SK-MEL-5 (cell line): ENCODE results near the gene CNTNAP2. TPM values are rescaled to one million over a fixed set of nuclear protein-coding genes. Genes with fewer than 3 reads are reported as not detected.
"Not testable (repeated sequence)": the region's sequence is repeated elsewhere in the genome, so short reads cannot be mapped to it uniquely, and the experiment has no call there.

Experiments
- DNase-seq: peaks from one replicate; pipeline ENCODE4 v3.0.0-alpha.2; 2016; ENCODE audit warnings: low read depth, low spot score
- in situ Hi-C: cut with HindIII; loops from 2 replicates; pipeline ENCODE4 v1.10.0; 2016; ENCODE audit warnings: low sequenced_read_pairs, high pct_unique_total_duplicates, low pct_unique_long_range_greater_than_20kb
- small RNA-seq, 2 experiments: library from RNA; depleted of rRNA; stranded (forward); fragments of <200 nt; gene quantifications; one replicate each; pipeline ENCODE3, GENCODE V24; 2014
- total RNA-seq: library from RNA; depleted of rRNA; stranded (reverse); fragments of >200 nt; shearing (Covaris generic); gene quantifications from 2 replicates; pipeline ENCODE4 v1.2.3, GENCODE V29; 2014

CNTNAP2 gene
- total RNA-seq, 1 experiment from 2014 or later = not detected

DNA sequence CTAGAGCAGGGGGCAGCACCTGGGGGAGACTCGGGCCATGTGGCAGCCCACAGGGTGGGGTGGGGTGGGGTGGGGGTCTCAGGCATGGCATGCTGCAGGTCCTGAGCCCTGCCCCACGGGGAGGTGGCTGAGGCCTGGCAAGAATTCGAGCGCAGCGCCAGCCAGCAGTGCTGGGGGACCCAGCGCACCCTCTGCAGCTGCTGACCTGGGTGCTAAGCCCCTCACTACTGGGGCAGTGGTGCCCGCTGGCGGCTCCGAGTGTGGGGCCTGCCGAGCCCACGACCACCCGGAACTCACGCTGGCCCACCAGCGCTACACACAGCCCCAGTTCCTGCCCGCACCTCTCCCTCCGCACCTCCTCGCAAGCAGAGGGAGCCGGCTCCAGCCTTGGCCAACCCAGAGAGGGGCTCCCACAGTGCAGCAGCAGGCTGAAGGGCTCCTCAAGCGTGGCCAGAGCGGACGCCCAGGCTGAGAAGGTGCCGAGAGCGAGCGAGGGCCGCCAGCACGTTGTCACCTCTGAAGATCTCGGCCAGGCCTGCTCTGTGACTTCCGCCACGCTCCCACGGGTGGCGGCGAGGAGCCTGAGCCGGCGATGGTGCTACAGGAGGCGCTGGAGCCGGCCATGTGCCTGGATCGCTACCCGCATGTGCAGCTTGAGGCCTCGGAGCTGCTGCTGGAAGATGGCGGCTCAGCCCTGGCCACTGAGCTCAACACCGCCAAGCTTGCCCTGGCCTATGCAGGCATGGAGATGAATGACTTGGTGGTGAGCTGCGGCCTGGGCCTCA is 2328.9 kb downstream of the CNTNAP2 start:
- DNase-seq = no peak
- in situ Hi-C loops = no loop called here

DNA sequence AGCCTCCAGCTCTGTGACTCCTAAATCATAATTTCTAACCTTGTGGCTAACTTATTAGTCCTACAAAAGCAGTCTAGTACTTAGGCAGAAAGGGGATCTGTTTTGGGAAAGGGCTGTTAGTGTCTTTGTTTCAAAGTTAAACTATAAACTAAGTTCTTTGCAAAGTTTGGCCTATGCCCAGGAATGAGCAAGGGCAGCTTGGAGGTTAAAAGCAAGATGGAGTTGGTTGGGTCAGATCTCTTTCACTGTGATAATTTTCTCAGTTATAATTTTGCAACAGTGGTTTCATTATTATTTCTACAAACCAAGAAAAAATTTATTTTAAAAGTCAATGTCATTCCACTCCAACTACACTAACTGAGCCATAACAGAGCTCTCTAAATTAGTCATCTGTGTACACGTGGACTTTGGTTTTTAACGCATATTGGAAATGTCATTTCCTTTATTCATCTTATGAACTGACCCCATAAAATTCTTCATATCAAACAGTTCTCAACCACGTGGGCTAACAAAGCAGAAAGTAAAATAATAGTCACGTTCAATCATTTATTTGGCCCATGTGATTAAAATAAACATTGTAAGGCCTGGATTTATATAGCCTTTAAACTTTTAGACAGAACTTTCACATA is 2330.7 kb downstream of the CNTNAP2 start:
- DNase-seq = no peak
- in situ Hi-C loops = no loop called here

DNA sequence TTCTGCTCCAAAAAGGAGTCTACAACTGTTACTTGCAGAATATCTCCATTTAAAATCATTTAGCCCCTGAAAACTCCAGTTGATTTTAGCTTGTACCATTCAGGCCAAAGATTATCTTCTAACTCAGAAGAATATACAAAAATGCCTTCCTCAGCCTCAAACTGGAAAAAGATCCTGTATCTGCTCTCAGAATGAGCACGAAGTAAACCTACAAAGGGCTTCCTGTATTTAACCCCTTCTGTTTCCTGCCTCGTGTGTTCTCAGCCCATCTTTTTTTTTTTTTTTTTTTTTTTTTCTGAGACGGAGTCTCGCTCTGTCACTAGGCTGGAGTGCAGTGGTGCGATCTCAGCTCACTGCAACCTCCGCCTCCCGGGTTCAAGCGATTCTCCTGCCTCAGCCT is 2334.9 kb downstream of the CNTNAP2 start:
- in situ Hi-C loops, DNase-seq: not testable (repeated sequence)

DNA sequence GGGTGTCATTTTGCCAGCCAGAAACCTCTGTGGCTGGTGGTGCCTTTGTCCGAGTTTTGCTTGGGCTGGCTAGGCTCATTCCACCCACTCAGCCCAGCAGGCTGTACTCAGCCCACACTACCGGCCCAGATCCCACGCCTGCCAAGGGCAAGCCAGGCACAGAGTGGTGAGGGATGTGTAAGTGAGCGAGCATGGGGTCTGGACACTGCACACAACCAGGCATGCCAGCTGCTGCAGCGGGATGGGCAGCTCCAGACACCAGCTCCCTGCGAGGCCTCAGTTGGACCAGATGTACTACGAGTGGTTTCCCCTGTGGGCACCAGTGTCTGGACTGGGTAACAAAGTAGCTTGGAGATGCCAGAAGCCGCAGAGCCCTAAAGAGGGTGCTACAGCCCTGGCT is 2339.8 kb downstream of the CNTNAP2 start:
- no peak for DNase-seq
- in situ Hi-C loops = no loop called here

DNA sequence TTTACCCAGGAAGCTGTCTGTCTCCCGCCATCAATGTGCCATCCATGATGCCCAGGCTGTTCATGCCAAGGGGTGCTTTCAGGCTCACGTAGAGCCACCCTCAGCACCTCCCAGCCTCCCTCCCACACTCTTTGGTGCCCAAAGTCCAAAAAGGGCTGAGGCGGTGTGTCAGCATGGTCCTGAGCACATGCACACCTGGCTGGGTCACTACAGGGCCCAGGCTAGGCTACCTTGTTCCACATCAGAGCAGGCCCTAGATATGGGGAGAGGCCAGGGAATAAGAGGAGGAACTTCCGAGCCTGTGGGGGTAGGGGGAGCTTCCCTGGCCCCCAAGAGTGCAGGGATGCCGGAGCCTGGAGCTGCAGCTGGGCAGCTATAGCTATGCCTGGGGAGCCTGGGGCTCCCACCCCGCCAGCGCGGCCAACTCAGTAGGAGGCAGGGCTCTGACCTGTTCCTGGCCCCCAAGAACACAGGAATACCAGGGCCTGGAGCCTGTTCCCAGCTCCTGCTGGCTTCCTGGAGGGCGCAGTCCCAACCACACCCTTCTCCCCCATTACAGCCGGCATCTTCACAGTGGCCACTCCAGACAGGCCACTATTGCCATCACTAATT is 2340.8 kb downstream of the CNTNAP2 start:
- no peak for DNase-seq
- in situ Hi-C loops = no loop called here

- in situ Hi-C loops = no loop called here
- DNase-seq = no peak
Measured at GRCh38 chr7:148458263-148458662, 2341.7 kb downstream of the CNTNAP2 start.

DNA sequence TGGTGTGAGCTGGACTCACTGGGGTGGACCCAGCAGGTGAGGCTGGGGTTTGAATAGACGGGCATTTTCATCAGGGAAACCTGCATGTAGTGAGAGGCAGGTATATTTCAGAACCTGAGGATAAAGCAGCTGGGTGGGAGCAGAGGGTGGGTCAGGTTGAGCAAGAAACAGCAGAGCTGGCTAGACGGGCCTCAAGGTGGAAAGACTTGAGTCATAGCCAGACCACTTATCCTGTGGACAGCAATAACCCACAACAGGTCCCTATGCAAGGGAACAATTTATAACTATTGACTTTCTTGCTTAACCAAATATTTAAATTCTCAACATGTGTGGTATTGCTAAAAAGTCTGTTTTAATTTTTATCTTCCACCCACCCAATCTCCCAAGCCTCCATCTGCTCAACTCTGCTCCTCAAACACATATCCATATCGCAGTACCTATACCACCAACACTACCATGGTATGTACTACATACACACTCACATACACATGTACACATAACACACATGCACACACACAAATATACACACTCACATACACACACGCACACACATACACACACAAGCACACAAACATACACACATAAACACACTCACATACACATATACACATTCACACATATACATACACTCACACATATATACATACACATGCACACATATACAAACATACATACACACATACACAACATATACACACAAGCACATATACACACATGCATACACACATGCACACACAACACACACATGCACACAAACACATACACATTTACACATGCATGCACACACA is 2345.0 kb downstream of the CNTNAP2 start:
- in situ Hi-C loops = no loop called here
- no peak for DNase-seq

DNA sequence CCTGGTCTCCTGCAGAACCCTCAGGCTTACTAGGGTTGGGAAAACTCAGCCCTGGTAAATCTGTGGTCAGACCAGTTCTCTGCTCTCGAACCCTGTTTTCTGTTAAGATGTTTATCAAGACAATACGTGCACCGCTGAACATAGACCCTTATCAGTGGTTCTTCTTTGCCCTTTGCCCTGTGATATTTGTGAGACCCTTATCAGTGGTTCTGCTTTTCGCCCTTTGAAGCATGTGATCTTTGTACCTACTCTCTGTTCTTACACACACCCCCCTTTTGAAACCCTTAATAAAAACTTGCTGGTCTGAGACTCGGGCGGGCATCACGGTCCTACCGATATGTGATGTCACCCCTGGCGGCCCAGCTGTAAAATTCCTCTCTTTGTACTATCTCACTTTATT is 2346.2 kb downstream of the CNTNAP2 start:
- in situ Hi-C loops = not testable (repeated sequence)

GRCh38 chr7:148463210-148463609 is 2346.6 kb downstream of the CNTNAP2 start:
- DNase-seq = no peak
- in situ Hi-C loops = no loop called here

More for the DNA sequence above, 2346.2 kb downstream of the CNTNAP2 start:
- not testable (repeated sequence) for DNase-seq

DNA sequence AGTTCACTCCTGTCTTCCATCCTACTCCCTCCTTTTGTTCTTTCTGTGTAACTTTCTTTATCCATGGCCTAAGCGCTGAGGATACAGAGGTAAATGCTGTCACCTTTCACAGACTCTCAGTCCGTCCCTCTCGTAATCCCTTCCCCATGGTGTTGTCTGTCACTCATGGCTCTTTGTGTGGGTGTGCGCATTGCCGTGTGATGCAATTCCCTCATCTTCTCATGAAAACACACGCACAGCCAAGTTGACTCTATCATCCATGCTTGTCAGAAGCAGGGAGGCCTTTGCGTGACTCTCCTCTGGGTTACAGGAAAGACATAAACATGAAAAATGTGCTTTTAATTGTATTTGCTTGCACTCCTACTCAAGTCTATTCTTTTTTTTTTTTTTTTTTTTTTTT is 2348.3 kb downstream of the CNTNAP2 start:
- in situ Hi-C loops = no loop called here
- no peak for DNase-seq

GRCh38 chr7:148465441-148465840 is 2348.8 kb downstream of the CNTNAP2 start:
- DNase-seq, in situ Hi-C loops: not testable (repeated sequence)

- no peak for DNase-seq
- in situ Hi-C loops = no loop called here
Measured at GRCh38 chr7:148466120-148466519, 2349.5 kb downstream of the CNTNAP2 start.

DNA sequence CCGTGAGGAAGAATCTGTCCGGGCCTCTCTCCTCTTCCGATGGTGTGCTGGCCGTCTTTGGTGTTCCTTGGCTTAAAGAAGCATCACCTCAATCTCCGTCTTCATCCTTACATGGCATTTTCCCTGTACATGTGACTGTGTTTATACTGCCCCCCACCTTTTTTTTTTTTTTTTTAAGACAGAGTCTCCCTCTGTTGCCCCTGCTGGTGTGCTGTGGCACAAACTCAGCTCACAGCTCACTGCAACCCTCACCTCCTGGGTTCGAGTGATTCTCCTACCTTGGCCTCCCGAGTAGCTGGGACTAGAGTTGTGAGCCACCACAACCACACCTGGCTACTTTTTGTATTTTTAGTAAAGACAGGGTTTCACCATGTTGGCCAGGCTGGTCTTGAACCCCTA is 2352.1 kb downstream of the CNTNAP2 start:
- no peak for DNase-seq
- in situ Hi-C loops = no loop called here

Small RNAs within 50 kb of the gene (small RNA-seq; reads per million reads assigned to genes)
- gene AC005518.2 (0 reads per million in 2 experiments), gene MIR548F4 (0 reads per million in 2 experiments), gene RANP2 (0 reads per million in 2 experiments), gene RF00012 (0 to 0.12 reads per million in 2 experiments), gene RF00019 (0 reads per million in 2 experiments), gene RF02271 (0 reads per million in 2 experiments), gene RN7SL456P (0 reads per million in 2 experiments), gene RN7SL72P (0 to 0.05 reads per million in 2 experiments), gene RNA5SP249 (0 reads per million in 2 experiments), gene RNU6-1184P (0 reads per million in 2 experiments)
